Mesenchymal stem cell (in vitro differentiated cells and primary cell): ENCODE data around the gene GAGE12E.
"Not testable (repeated sequence)": the region's sequence is repeated elsewhere in the genome, so short reads cannot be mapped to it uniquely, and the experiment has no call there.

Source experiments
- DNase-seq: peaks from one replicate; pipeline ENCODE4 v3.0.0-alpha.2; 2013
- H2AFZ ChIP-seq: one replicate; pipeline ENCODE4 v1.6.1; 2013; ENCODE audit warnings: low read depth, mild to moderate bottlenecking, control low read depth, inconsistent platforms, low read length, moderate library complexity
- H2AK5ac ChIP-seq: 2 replicates; pipeline ENCODE4 v1.6.1; 2013; ENCODE audit warnings: low read length, moderate library complexity, mild to moderate bottlenecking, inconsistent platforms; ENCODE audit not compliant: severe bottlenecking
- H2BK120ac ChIP-seq: one replicate; pipeline ENCODE4 v1.6.1; 2013; ENCODE audit warnings: low read depth, mild to moderate bottlenecking, inconsistent platforms, low read length, moderate library complexity
- H2BK12ac ChIP-seq, 2 experiments: one replicate each; pipeline ENCODE4 v1.6.1; 2013; ENCODE audit warnings: inconsistent platforms in 2 of 2, low read length in 2 of 2, mild to moderate bottlenecking in 2 of 2, moderate library complexity in 2 of 2, control low read depth in 1 of 2
- H2BK15ac ChIP-seq: one replicate; pipeline ENCODE4 v1.6.1; 2013; ENCODE audit warnings: mild to moderate bottlenecking, low read depth, inconsistent platforms; ENCODE audit not compliant: poor library complexity, severe bottlenecking
- H2BK5ac ChIP-seq: 2 replicates; pipeline ENCODE4 v1.6.1; 2013; ENCODE audit warnings: low read depth, mild to moderate bottlenecking, low read length, control low read depth, inconsistent platforms; ENCODE audit not compliant: poor library complexity, severe bottlenecking
- H3K14ac ChIP-seq, 2 experiments: one replicate each; pipeline ENCODE4 v1.6.1; 2013; ENCODE audit warnings: inconsistent platforms in 2 of 2, low read length in 2 of 2, control low read depth in 1 of 2, mild to moderate bottlenecking in 1 of 2, moderate library complexity in 1 of 2
- H3K18ac ChIP-seq, 2 experiments: one replicate each; pipeline ENCODE4 v1.6.1; 2013; ENCODE audit warnings: inconsistent platforms in 2 of 2, low read length in 2 of 2, control low read depth in 1 of 2, low read depth in 1 of 2, mild to moderate bottlenecking in 1 of 2
- H3K23ac ChIP-seq, 2 experiments: one replicate each; pipeline ENCODE4 v1.6.1; 2013; ENCODE audit warnings: inconsistent platforms in 2 of 2, low read length in 2 of 2, mild to moderate bottlenecking in 2 of 2, moderate library complexity in 2 of 2, control low read depth in 1 of 2
- H3K27ac ChIP-seq: 2 replicates; pipeline ENCODE4 v1.5.1; 2013; ENCODE audit warnings: mild to moderate bottlenecking, moderate library complexity, low read length, control low read depth, inconsistent platforms; ENCODE audit not compliant: poor library complexity, severe bottlenecking
- H3K27me3 ChIP-seq, 2 experiments: 2 replicates each; pipeline versions ENCODE4 v1.6.1 to v1.7.0; 2013; ENCODE audit warnings: low read length in 2 of 2, mild to moderate bottlenecking in 2 of 2, moderate library complexity in 2 of 2, control low read depth in 1 of 2, inconsistent platforms in 1 of 2; ENCODE audit not compliant: control insufficient read depth in 1 of 2, insufficient read depth in 1 of 2
- H3K36me3 ChIP-seq, 2 experiments: 2 replicates each; pipeline versions ENCODE4 v1.6.1 to v1.7.0; 2013; ENCODE audit warnings: low read length in 2 of 2, control low read depth in 1 of 2, inconsistent platforms in 1 of 2, low read depth in 1 of 2, mild to moderate bottlenecking in 1 of 2; ENCODE audit not compliant: insufficient read depth in 2 of 2, control insufficient read depth in 1 of 2
- H3K4ac ChIP-seq, 2 experiments: one replicate each; pipeline ENCODE4 v1.6.1; 2013; ENCODE audit warnings: inconsistent platforms in 2 of 2, low read length in 2 of 2, mild to moderate bottlenecking in 2 of 2, moderate library complexity in 2 of 2, control low read depth in 1 of 2, low read depth in 1 of 2
- H3K4me1 ChIP-seq: 2 replicates; pipeline ENCODE4 v1.6.1; 2013; ENCODE audit warnings: low read depth, low read length, control low read depth; ENCODE audit not compliant: control insufficient read depth, insufficient read depth
- H3K4me2 ChIP-seq: 2 replicates; pipeline ENCODE4 v1.6.1; 2013; ENCODE audit warnings: low read length, mild to moderate bottlenecking, inconsistent platforms; ENCODE audit not compliant: poor library complexity, severe bottlenecking
- H3K4me3 ChIP-seq, 2 experiments: 2 replicates each; pipeline versions ENCODE4 v1.5.1 to v1.7.0; 2013; ENCODE audit warnings: low read length in 2 of 2, mild to moderate bottlenecking in 2 of 2, control low read depth in 1 of 2, low read depth in 1 of 2; ENCODE audit not compliant: insufficient read depth in 1 of 2
- H3K79me1 ChIP-seq: replicated peaks from 2 replicates; pipeline ENCODE4 v1.6.1; 2013; ENCODE audit warnings: mild to moderate bottlenecking, control low read depth, low read length, inconsistent platforms; ENCODE audit not compliant: poor library complexity, severe bottlenecking
- H3K9ac ChIP-seq: 2 replicates; pipeline ENCODE4 v1.7.0; 2013; ENCODE audit warnings: mild to moderate bottlenecking, low read length, moderate library complexity
- H3K9me3 ChIP-seq: 2 replicates; pipeline ENCODE4 v1.7.0; 2013; ENCODE audit warnings: mild to moderate bottlenecking, low read length; ENCODE audit not compliant: control insufficient read depth
- H4K8ac ChIP-seq: one replicate; pipeline ENCODE4 v1.6.1; 2013; ENCODE audit warnings: inconsistent platforms, mild to moderate bottlenecking, low read length, moderate library complexity
- H4K91ac ChIP-seq: one replicate; pipeline ENCODE4 v1.6.1; 2013; ENCODE audit warnings: mild to moderate bottlenecking, low read length, inconsistent platforms
- WGBS: methylation state at CpG from one replicate; pipeline ENCODE4 v1.1.7; 2013; ENCODE audit warnings: mixed read lengths; 5-methylcytosine and 5-hydroxymethylcytosine counted together

Gene GAGE12E

GRCh38 chrX:49589196-49589595 lies 38.1 kb downstream of the GAGE12E start, which contains the start of gene GAGE2A:
Gene GAGE2A (plus strand): TSS chrX:49589496. CDS start chrX:49590651, 1,155 bp downstream.
- not testable (repeated sequence) for H3K36me3 ChIP-seq, H3K14ac ChIP-seq, H3K4me2 ChIP-seq, H4K8ac ChIP-seq, DNase-seq, H3K79me1 ChIP-seq, H2AK5ac ChIP-seq, H3K4me3 ChIP-seq, H2BK5ac ChIP-seq, H3K4ac ChIP-seq, H3K9me3 ChIP-seq, H4K91ac ChIP-seq, H2BK15ac ChIP-seq, H2AFZ ChIP-seq, H3K23ac ChIP-seq, H2BK12ac ChIP-seq, H3K27ac ChIP-seq, H2BK120ac ChIP-seq, H3K27me3 ChIP-seq, H3K9ac ChIP-seq, H3K4me1 ChIP-seq, H3K18ac ChIP-seq
- WGBS: no CpG with 5 or more reads among the region's 16 CpGs

DNA sequence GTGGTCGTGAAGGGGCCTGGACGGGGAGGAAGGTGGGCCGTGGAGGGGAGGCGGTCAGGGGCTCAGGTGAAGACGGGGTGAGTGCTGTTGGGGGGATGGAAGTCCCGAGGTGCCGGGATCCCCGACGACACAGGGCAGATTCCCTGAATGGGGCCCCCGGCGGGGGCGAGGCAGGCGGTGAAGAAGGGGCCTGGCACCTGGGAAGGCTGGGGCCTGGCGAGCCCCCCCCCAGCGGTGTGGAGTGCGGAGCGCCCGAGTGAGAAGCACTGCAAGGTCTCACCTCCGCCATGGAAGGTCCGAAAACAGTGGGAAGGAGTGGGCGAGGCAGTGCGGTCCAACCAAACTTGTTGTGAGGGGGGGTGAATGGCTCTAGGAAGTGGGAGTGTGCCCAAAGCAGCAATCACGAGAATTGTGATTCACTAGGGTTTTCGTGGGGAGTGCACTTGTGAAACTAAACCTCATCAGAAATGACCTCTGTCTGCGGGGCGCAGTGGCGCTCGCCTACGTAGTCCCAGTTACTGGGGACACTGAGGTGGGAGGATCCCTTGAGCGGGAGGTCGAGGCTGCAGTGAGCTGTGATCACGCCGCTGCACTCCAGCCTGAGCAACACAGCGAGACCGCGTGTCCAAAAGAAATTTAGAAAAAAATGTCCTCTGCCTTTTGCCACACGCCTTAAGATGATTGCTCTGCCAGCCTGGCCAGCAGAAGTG lies 38.8 kb downstream of the GAGE12E start:
- not testable (repeated sequence) for H3K27ac ChIP-seq, H3K4me2 ChIP-seq, H2BK120ac ChIP-seq, H2BK5ac ChIP-seq, H4K91ac ChIP-seq, DNase-seq, H3K4ac ChIP-seq, H3K18ac ChIP-seq, H3K23ac ChIP-seq, H2AFZ ChIP-seq, H3K9me3 ChIP-seq, H3K4me1 ChIP-seq, H3K14ac ChIP-seq, H3K4me3 ChIP-seq, H4K8ac ChIP-seq, H3K9ac ChIP-seq, H3K27me3 ChIP-seq, H2BK12ac ChIP-seq, H2AK5ac ChIP-seq, H3K79me1 ChIP-seq, H2BK15ac ChIP-seq, H3K36me3 ChIP-seq
- 88% methylated on average over 9 of the region's 37 CpGs for WGBS

GRCh38 chrX:49590488-49590887 lies 39.4 kb downstream of the GAGE12E start:
- not testable (repeated sequence) for H3K23ac ChIP-seq, H3K36me3 ChIP-seq, H2AK5ac ChIP-seq, H2BK5ac ChIP-seq, H4K91ac ChIP-seq, H2BK12ac ChIP-seq, H3K27me3 ChIP-seq, DNase-seq, H3K4me2 ChIP-seq, H3K4me1 ChIP-seq, H3K9ac ChIP-seq, H3K9me3 ChIP-seq, H3K4ac ChIP-seq, H3K4me3 ChIP-seq, H3K18ac ChIP-seq, H3K79me1 ChIP-seq, H3K14ac ChIP-seq, H2BK120ac ChIP-seq, H2BK15ac ChIP-seq, H4K8ac ChIP-seq, H3K27ac ChIP-seq, H2AFZ ChIP-seq
- 95% methylated on average over 11 of the region's 17 CpGs for WGBS

- not testable (repeated sequence) for H3K27me3 ChIP-seq
Measured at GRCh38 chrX:49598720-49599119, 47.6 kb downstream of the GAGE12E start, which contains the start of gene GAGE1. Gene GAGE1 (plus strand): TSS chrX:49599020. CDS start chrX:49600175, 1,155 bp downstream.

More at GRCh38 chrX:49598720-49599119, 47.6 kb downstream of the GAGE12E start, which contains the start of gene GAGE1:
- not testable (repeated sequence) for H2AFZ ChIP-seq, H3K4me3 ChIP-seq, H3K27ac ChIP-seq, H3K18ac ChIP-seq, H4K8ac ChIP-seq, H3K4me2 ChIP-seq, H3K4me1 ChIP-seq, H3K9ac ChIP-seq, H3K4ac ChIP-seq, H2BK120ac ChIP-seq, H3K23ac ChIP-seq, H2BK12ac ChIP-seq, H2BK15ac ChIP-seq, DNase-seq, H2BK5ac ChIP-seq, H3K14ac ChIP-seq, H3K79me1 ChIP-seq, H3K9me3 ChIP-seq, H3K36me3 ChIP-seq, H2AK5ac ChIP-seq, H4K91ac ChIP-seq
- WGBS: no CpG with 5 or more reads among the region's 16 CpGs
